ENCODE measurements around the gene ITIH1. TPM values are rescaled to one million over a fixed set of nuclear protein-coding genes. Genes with fewer than 3 reads are reported as not detected.

ITIH1 gene
- polyA plus RNA-seq, 1 donor from 2014 or later: not detected

GRCh38 chr3:52829482-52829881 lies 52.1 kb downstream of the ITIH1 start:
- H3K9me3 ChIP-seq (ENCODE audit: low read length): no peaks in the 10 kb centered on the region
- H3K36me3 ChIP-seq (ENCODE audit: insufficient read depth, low read length): peaks cover 5% of the 10 kb centered on the region
- no peaks in the 10 kb centered on the region for H3K79me2 ChIP-seq (replicated peaks; ENCODE audit: insufficient read depth, low read length)
- no peaks in the 10 kb centered on the region for H3K9me2 ChIP-seq (ENCODE audit: insufficient read depth, low read length)
- TF ChIP-seq SMC3 (conservative IDR thresholded peaks at IDR 0.05; ENCODE audit: poor library complexity) (no peak), POLR2AphosphoS5 (IDR thresholded peaks at IDR 0.05) (no peak), RAD21 (conservative IDR thresholded peaks at IDR 0.05) (no peak), TAF1 (IDR thresholded peaks at IDR 0.05; ENCODE audit: low read depth) (no peak), MXI1 (conservative IDR thresholded peaks at IDR 0.05; ENCODE audit: poor library complexity, severe bottlenecking) (no peak), CTCF (IDR thresholded peaks at IDR 0.05; ENCODE audit: poor library complexity, severe bottlenecking) (no peak), EZH2 (IDR thresholded peaks at IDR 0.05; ENCODE audit: borderline replicate concordance, insufficient read depth, low read length, poor library complexity, severe bottlenecking) (no peak), EP300 (conservative IDR thresholded peaks at IDR 0.05; ENCODE audit: poor library complexity, severe bottlenecking) (no peak), REST (IDR thresholded peaks at IDR 0.05; ENCODE audit: borderline replicate concordance) (no peak)
- H3K27ac ChIP-seq (ENCODE audit: low read length): no peak overlapping the region
- no peaks in the 10 kb centered on the region for H3F3A ChIP-seq (ENCODE audit: insufficient read depth, low read length, poor library complexity, severe bottlenecking)
- no peaks in the 10 kb centered on the region for H4K20me1 ChIP-seq (ENCODE audit: insufficient read depth)
- no peak overlapping the region for H3K4me2 ChIP-seq (ENCODE audit: low read length)
- no peak overlapping the region for H2AFZ ChIP-seq (ENCODE audit: low read depth, low read length)
- H3K9ac ChIP-seq (ENCODE audit: low read length): no peak overlapping the region
- H3K27me3 ChIP-seq (ENCODE audit: insufficient read depth, low read depth, low read length): no peaks in the 10 kb centered on the region
- no peak overlapping the region for H3K4me3 ChIP-seq (ENCODE audit: low read length)

- Histone ChIP-seq H3K27me3 (ENCODE audit: insufficient read depth, low read depth, low read length) (no peaks in the 10 kb centered on the region), H3K9ac (ENCODE audit: low read length) (no peak overlapping the region), H3K36me3 (ENCODE audit: insufficient read depth, low read length) (peaks cover 5% of the 10 kb centered on the region), H3K27ac (ENCODE audit: low read length) (no peak overlapping the region), H3K9me3 (ENCODE audit: low read length) (no peaks in the 10 kb centered on the region), H3K79me2 (replicated peaks; ENCODE audit: insufficient read depth, low read length) (no peaks in the 10 kb centered on the region), H2AFZ (ENCODE audit: low read depth, low read length) (no peak overlapping the region), H3F3A (ENCODE audit: insufficient read depth, low read length, poor library complexity, severe bottlenecking) (no peaks in the 10 kb centered on the region), H3K4me2 (ENCODE audit: low read length) (no peak overlapping the region), H3K4me3 (ENCODE audit: low read length) (no peak overlapping the region), H3K9me2 (ENCODE audit: insufficient read depth, low read length) (no peaks in the 10 kb centered on the region), H4K20me1 (ENCODE audit: insufficient read depth) (no peaks in the 10 kb centered on the region)
- TF ChIP-seq SMC3 (conservative IDR thresholded peaks at IDR 0.05; ENCODE audit: poor library complexity) (no peak), MXI1 (conservative IDR thresholded peaks at IDR 0.05; ENCODE audit: poor library complexity, severe bottlenecking) (no peak), TAF1 (IDR thresholded peaks at IDR 0.05; ENCODE audit: low read depth) (no peak), CTCF (IDR thresholded peaks at IDR 0.05; ENCODE audit: poor library complexity, severe bottlenecking) (no peak), EP300 (conservative IDR thresholded peaks at IDR 0.05; ENCODE audit: poor library complexity, severe bottlenecking) (no peak), REST (IDR thresholded peaks at IDR 0.05; ENCODE audit: borderline replicate concordance) (no peak), RAD21 (conservative IDR thresholded peaks at IDR 0.05) (no peak), POLR2AphosphoS5 (IDR thresholded peaks at IDR 0.05) (no peak), EZH2 (IDR thresholded peaks at IDR 0.05; ENCODE audit: borderline replicate concordance, insufficient read depth, low read length, poor library complexity, severe bottlenecking) (no peak)
Measured at GRCh38 chr3:52829906-52830463, 52.6 kb downstream of the ITIH1 start.
